SKM-1 (cell line): ENCODE measurements around the gene FHOD3.

Source experiments
- DNase-seq: peaks from one replicate; lab custom pipeline; 2025; ENCODE audit not compliant: unreplicated experiment; lab: John Stamatoyannopoulos, UW

Gene FHOD3

GRCh38 chr18:36403896-36404820, 106.6 kb downstream of the FHOD3 start:
- DNase-seq, result no peak

- no peak for DNase-seq
These were observed 108.1 kb downstream of the FHOD3 start for GRCh38 chr18:36405611-36406010.

GRCh38 chr18:36406805-36407204, 109.3 kb downstream of the FHOD3 start:
- DNase-seq, result no peak

- no peak for DNase-seq
These were observed 111.1 kb downstream of the FHOD3 start for GRCh38 chr18:36408606-36409005.

- no peak for DNase-seq
These were observed 112.3 kb downstream of the FHOD3 start for GRCh38 chr18:36409779-36410178.

GRCh38 chr18:36410346-36410745, 112.8 kb downstream of the FHOD3 start:
- no peak for DNase-seq

GRCh38 chr18:36411745-36412168, 114.2 kb downstream of the FHOD3 start:
- DNase-seq, result no peak

- DNase-seq, result no peak
These were observed 115.3 kb downstream of the FHOD3 start for GRCh38 chr18:36412778-36413177.

- DNase-seq, result no peak
These were observed 117.7 kb downstream of the FHOD3 start for GRCh38 chr18:36415171-36415570.

GRCh38 chr18:36415625-36416024, 118.1 kb downstream of the FHOD3 start:
- DNase-seq, result no peak

- no peak for DNase-seq
These were observed 121.8 kb downstream of the FHOD3 start for GRCh38 chr18:36419188-36419899.

- no peak for DNase-seq
These were observed 122.5 kb downstream of the FHOD3 start for GRCh38 chr18:36419900-36420531.

- no peak for DNase-seq
These were observed 123.3 kb downstream of the FHOD3 start for GRCh38 chr18:36420826-36421225.

- no peak for DNase-seq
These were observed 127.2 kb downstream of the FHOD3 start for GRCh38 chr18:36424741-36425142.

- no peak for DNase-seq
These were observed 129.9 kb downstream of the FHOD3 start for GRCh38 chr18:36427369-36427768.

GRCh38 chr18:36427831-36428230, 130.3 kb downstream of the FHOD3 start:
- no peak for DNase-seq

- no peak for DNase-seq
These were observed 131.0 kb downstream of the FHOD3 start for GRCh38 chr18:36428431-36429029.

GRCh38 chr18:36432880-36433555, 135.5 kb downstream of the FHOD3 start:
- no peak for DNase-seq

GRCh38 chr18:36436387-36436786, 138.9 kb downstream of the FHOD3 start:
- DNase-seq, result no peak

- DNase-seq, result no peak
These were observed 143.1 kb downstream of the FHOD3 start for GRCh38 chr18:36440614-36441013.
